SK-N-SH treated with all-trans-retinoic acid at 6 μM for 48 hours (cell line): ENCODE results near the gene PACSIN3.

Experiments used
- ARNTL ChIP-seq: fragments of 450-650 bp; formaldehyde crosslinking; IDR thresholded peaks from 2 replicates; pipeline ENCODE4 v1.5.0; 2020; ENCODE audit warnings: low read depth, mild to moderate bottlenecking, moderate library complexity, borderline replicate concordance
- BACH2 ChIP-seq: fragments of 250-450 bp; sonication (Bioruptor Pico); IDR thresholded peaks from 2 replicates; pipeline ENCODE4 v1.9.0; 2021; ENCODE audit warnings: mild to moderate bottlenecking, borderline replicate concordance
- CREB5 ChIP-seq: fragments of 250-450 bp; sonication (Bioruptor Pico); IDR thresholded peaks from 2 replicates; pipeline ENCODE4 v1.5.1; 2020; ENCODE audit warnings: low read depth, mild to moderate bottlenecking, moderate library complexity
- GLIS3 ChIP-seq: fragments of 250-450 bp; sonication (Bioruptor Pico); IDR thresholded peaks from 2 replicates; pipeline ENCODE4 v1.5.0; 2020; ENCODE audit warnings: mild to moderate bottlenecking, moderate library complexity
- OSR1 ChIP-seq: fragments of 250-450 bp; sonication (Bioruptor Pico); IDR thresholded peaks from 2 replicates; pipeline ENCODE4 v1.8.0; 2022; ENCODE audit warnings: moderate library complexity, mild to moderate bottlenecking, inconsistent platforms
- POU6F1 ChIP-seq: fragments of 250-450 bp; sonication (Bioruptor Pico); IDR thresholded peaks from 2 replicates; pipeline ENCODE4 v1.8.0; 2021; ENCODE audit warnings: low read depth, mild to moderate bottlenecking, moderate library complexity, borderline replicate concordance
- PPARA ChIP-seq: fragments of 250-450 bp; sonication (Bioruptor Pico); IDR thresholded peaks from 2 replicates; pipeline ENCODE4 v1.5.0; 2020; ENCODE audit warnings: mild to moderate bottlenecking, borderline replicate concordance
- RARB ChIP-seq: fragments of 250-450 bp; sonication (Bioruptor Pico); IDR thresholded peaks from 2 replicates; pipeline ENCODE4 v1.8.0; 2021; ENCODE audit warnings: mild to moderate bottlenecking, moderate library complexity
- SNAI2 ChIP-seq: fragments of 250-450 bp; sonication (Bioruptor Pico); IDR thresholded peaks from 2 replicates; pipeline ENCODE4 v1.5.0; 2020; ENCODE audit warnings: mild to moderate bottlenecking, moderate library complexity
- TCF4 ChIP-seq: fragments of 250-450 bp; sonication (Bioruptor Pico); IDR thresholded peaks from 2 replicates; pipeline ENCODE4 v1.8.0; 2021; ENCODE audit warnings: mild to moderate bottlenecking, moderate library complexity, borderline replicate concordance
- ZFP30 ChIP-seq: fragments of 450-650 bp; formaldehyde crosslinking; IDR thresholded peaks from 2 replicates; pipeline ENCODE4 v1.5.0; 2022; ENCODE audit warnings: mild to moderate bottlenecking, moderate library complexity
- ZNF8 ChIP-seq: fragments of 450-650 bp; formaldehyde crosslinking; IDR thresholded peaks from 2 replicates; pipeline ENCODE4 v1.5.0; 2020; ENCODE audit warnings: mild to moderate bottlenecking, moderate library complexity

GRCh38 chr11:47183031-47183856, 3.0 kb downstream of the PACSIN3 start:
- no peak for TF ChIP-seq TCF4
- TF ChIP-seq GLIS3 (CRISPR knock-in tag): no peak
- no peak for TF ChIP-seq POU6F1 (CRISPR knock-in tag)
- no peak for TF ChIP-seq OSR1
- TF ChIP-seq ZFP30 (CRISPR knock-in tag): no peak
- no peak for TF ChIP-seq SNAI2 (CRISPR knock-in tag)
- no peak for TF ChIP-seq ZNF8
- no peak for TF ChIP-seq PPARA (CRISPR knock-in tag)
- TF ChIP-seq CREB5 (CRISPR knock-in tag): no peak
- TF ChIP-seq ARNTL (CRISPR knock-in tag): no peak
- no peak for TF ChIP-seq BACH2 (CRISPR knock-in tag)
- no peak for TF ChIP-seq RARB (CRISPR knock-in tag)
